GM12878 (cell line): Measurements from ENCODE around the gene PARG. TPM values are rescaled to one million over a fixed set of nuclear protein-coding genes. Genes with fewer than 3 reads are reported as not detected.

ENCODE experiments used
- ATAC-seq: fragments of 200-7000 bp; cut with Tn5 transposase; 3 replicates; pipeline ENCODE4 v1.9.1; 2020; ENCODE audit warnings: mild to moderate bottlenecking, moderate library complexity
- BruUV-seq: library from RNA; stranded (reverse); fragments of 400-500 nt; replicated peaks from 2 replicates; lab custom pipeline; 2021; lab: Mats Ljungman, UMichigan
- CTCF ChIA-PET: fragments of 300-600 bp; sonication (Branson Sonifier 250); formaldehyde crosslinking; extraction: SDS; loops from one replicate; lab custom pipeline; 2021; ENCODE audit warnings: inconsistent platforms; lab: Yijun Ruan, JAX
- POLR2A ChIA-PET: fragments of 350-600 bp; formaldehyde crosslinking; extraction: SDS; loops from one replicate; lab custom pipeline; 2021; ENCODE audit warnings: inconsistent platforms; lab: Charles Lee
- RAD21 ChIA-PET: fragments of 300-600 bp; sonication (Branson Sonifier 250); formaldehyde crosslinking; loops from one replicate; lab custom pipeline; 2023; ENCODE audit warnings: antibody characterized with exemption; ENCODE audit not compliant: unreplicated experiment; lab: Charles Lee
- SMC1A ChIA-PET: fragments of 300-600 bp; sonication (Branson Sonifier 250); formaldehyde crosslinking; loops from one replicate; lab custom pipeline; 2023; ENCODE audit not compliant: unreplicated experiment, uncharacterized antibody; lab: Charles Lee
- DNase-seq: peaks from one replicate; pipeline ENCODE4 v3.0.0-alpha.2; 2011; ENCODE audit warnings: low read depth, low spot score
- FAIRE-seq: peaks from 3 replicates; lab custom pipeline; 2011; peaks lifted over from hg19 to GRCh38; lab: Jason Lieb, UNC
- H2AFZ ChIP-seq: 2 replicates; pipeline ENCODE4 v1.6.0; 2011; ENCODE audit warnings: low read depth, low read length, control low read depth; ENCODE audit not compliant: control insufficient read depth
- H3K27ac ChIP-seq: 2 replicates; pipeline ENCODE4 v1.5.1; 2011; ENCODE audit warnings: control low read depth; ENCODE audit not compliant: control insufficient read depth, insufficient read depth
- H3K27me3 ChIP-seq, 2 experiments: replicated peaks in 1 of 2; 2 replicates each; pipeline versions ENCODE4 v1.6.0 to v1.6.1; 2011; ENCODE audit warnings: low read length in 1 of 2; ENCODE audit not compliant: control insufficient read depth in 2 of 2, insufficient read depth in 2 of 2
- H3K36me3 ChIP-seq, 2 experiments: 2 replicates each; pipeline ENCODE4 v1.5.1; 2011; ENCODE audit warnings: low read length in 1 of 2; ENCODE audit not compliant: control insufficient read depth in 2 of 2, insufficient read depth in 2 of 2
- H3K4me1 ChIP-seq: 2 replicates; pipeline ENCODE4 v1.6.1; 2011; ENCODE audit warnings: mild to moderate bottlenecking, low read length, moderate library complexity, mixed read lengths; ENCODE audit not compliant: control insufficient read depth, insufficient read depth
- H3K4me2 ChIP-seq: 2 replicates; pipeline ENCODE4 v1.6.0; 2011; ENCODE audit warnings: control low read depth; ENCODE audit not compliant: control insufficient read depth, insufficient read depth
- H3K4me3 ChIP-seq: fragments of 200-600 bp; sonication (generic); 2 replicates; pipeline ENCODE4 v1.5.1; 2016
- H3K79me2 ChIP-seq: 2 replicates; pipeline ENCODE4 v1.6.0; 2011; ENCODE audit warnings: low read length; ENCODE audit not compliant: control insufficient read depth, insufficient read depth
- H3K9ac ChIP-seq: 2 replicates; pipeline ENCODE4 v1.8.0; 2011; ENCODE audit warnings: low read length, control low read depth, mixed read lengths; ENCODE audit not compliant: control insufficient read depth, insufficient read depth
- H3K9me3 ChIP-seq: replicated peaks from 3 replicates; pipeline ENCODE4 v1.5.1; 2011; ENCODE audit warnings: mild to moderate bottlenecking, low read length; ENCODE audit not compliant: control insufficient read depth, insufficient read depth
- H4K20me1 ChIP-seq: 2 replicates; pipeline ENCODE4 v1.6.0; 2011; ENCODE audit not compliant: control insufficient read depth, insufficient read depth
- HDGF ChIP-seq: fragments of 450-650 bp; IDR thresholded peaks from 2 replicates; pipeline ENCODE4 v1.6.1; 2016; ENCODE audit warnings: antibody characterized with exemption
- NFYA ChIP-seq: IDR thresholded peaks from 2 replicates; pipeline ENCODE4 v1.6.1; 2011; ENCODE audit warnings: low read depth, mild to moderate bottlenecking, low read length, improper control_type of control experiment, borderline replicate concordance
- NRF1 ChIP-seq: conservative IDR thresholded peaks from 2 replicates; pipeline ENCODE4 v1.6.1; 2011; ENCODE audit warnings: mild to moderate bottlenecking, low read depth, low read length, improper control_type of control experiment
- RUNX3 ChIP-seq: IDR thresholded peaks from 2 replicates; pipeline ENCODE4 v1.6.1; 2012; ENCODE audit warnings: low read length, inconsistent platforms
- WGBS: methylation state at CpG from one replicate; pipeline ENCODE4 v1.1.6; 2016; ENCODE audit warnings: low lambda C conversion rate; ENCODE audit not compliant: insufficient replicate concordance, insufficient coverage; ENCODE audit errors: missing lambda C conversion rate; 5-methylcytosine and 5-hydroxymethylcytosine counted together
- in situ Hi-C: fragments of 300-500 bp; cut with MboI; formaldehyde crosslinking; loops from 9 replicates; pipeline ENCODE4 v1.14.3; 2018; ENCODE audit warnings: mixed read lengths
- intact Hi-C: fragments of 100-400 bp; cut with micrococcal nuclease; formaldehyde crosslinking; loops from one replicate; pipeline ENCODE4 v1.14.2; 2022; ENCODE audit not compliant: unreplicated experiment
- polyA plus RNA-seq, 11 experiments: library from polyadenylated mRNA; depleted of rRNA in 4 of 11; unstranded in 6 of 11; stranded (reverse) in 5 of 11; fragments of >200 nt; fragmentation: Nextera tagmentation in 4 of 11; fragmentation: Illumina TruSeq in 1 of 11; extraction: Ambion mirVana in 4 of 11; extraction: Trizol in 1 of 11; gene quantifications; 1 replicate in 1 of 11; 2 replicates in 10 of 11; pipeline versions ENCODE4 v1.2.1 to v1.2.3, GENCODE V29; 2011 to 2016; ENCODE audit warnings: inconsistent platforms in 2 of 11, missing spikeins in 2 of 11, low read depth in 1 of 11
- total RNA-seq, 4 experiments: library from RNA; depleted of rRNA in 3 of 4; stranded (reverse); fragments of >200 nt in 3 of 4; fragmentation: Illumina TruSeq in 1 of 4; extraction: Trizol in 1 of 4; gene quantifications; 2 replicates each; pipeline versions ENCODE4 v1.2.1 to v1.2.3, GENCODE V29; 2013 to 2021

Gene PARG
- total and polyA plus RNA-seq, 10 of the 15 experiments (the other 5 are each of a cell fraction or from before 2014, with no cell fraction given): 4.8 to 35.4 (median 21.9) TPM

GRCh38 chr10:49833168-49833567 is 108.7 kb downstream of the PARG start:
- RAD21 ChIA-PET: no interaction called here
- CTCF ChIA-PET: interaction anchor here (0.9 kb wide), 1 partner anchor 9 kb away, joined by 4 read pairs; no protein-coding TSS in a partner anchor
- POLR2A ChIA-PET: no interaction called here
- H3K4me1 ChIP-seq: peaks cover 4% of the 10 kb centered on the region
- peaks cover 2 to 4% of the 10 kb centered on the region in 2 experiments; a peak in 3 of 4 replicates for H3K36me3 ChIP-seq
- no peak overlapping the region for H3K9ac ChIP-seq
- ATAC-seq (no peak), DNase-seq (no peak), FAIRE-seq (no peak)
- no peak overlapping the region for H3K4me3 ChIP-seq
- TF ChIP-seq RUNX3: no peak
- no peaks in the 10 kb centered on the region for H3K27me3 ChIP-seq
- in situ Hi-C loops (no loop called here), intact Hi-C loops (no loop called here)
- no peak overlapping the region for H3K4me2 ChIP-seq
- no peak overlapping the region for H2AFZ ChIP-seq
- no peaks in the 10 kb centered on the region for H3K79me2 ChIP-seq
- H3K27ac ChIP-seq: no peak overlapping the region
- BruUV-seq: no TSS peak
- SMC1A ChIA-PET: no interaction called here
- H3K9me3 ChIP-seq: no peaks in the 10 kb centered on the region
- no peaks in the 10 kb centered on the region for H4K20me1 ChIP-seq

- ChIA-PET SMC1A (no interaction called here), CTCF (interaction anchor here (1.4 kb wide), 1 partner anchor 10 kb away, joined by 3 read pairs; no protein-coding TSS in a partner anchor), RAD21 (no interaction called here), POLR2A (no interaction called here)
- Histone ChIP-seq H3K36me3 (peaks cover 2 to 4% of the 10 kb centered on the region in 2 experiments; a peak in 3 of 4 replicates), H3K9ac (no peak overlapping the region), H4K20me1 (no peaks in the 10 kb centered on the region), H3K79me2 (no peaks in the 10 kb centered on the region), H3K9me3 (no peaks in the 10 kb centered on the region; the same call in 2 of the 3 replicates), H3K27ac (no peak overlapping the region), H3K4me2 (no peak overlapping the region)
- in situ Hi-C loops: no loop called here
- 82% methylated on average over 8 of the region's 8 CpGs for WGBS
- no peak for ATAC-seq
- intact Hi-C loops: no loop called here
- no TSS peak for BruUV-seq
- TF ChIP-seq HDGF (no peak), NRF1 (no peak), NFYA (no peak)
- TF ChIP-seq, all 136 proteins: peak for 0
- Histone ChIP-seq H3K4me1 (peaks cover 8% of the 10 kb centered on the region), H3K27me3 (no peaks in the 10 kb centered on the region), H3K4me3 (no peak overlapping the region), H2AFZ (no peak overlapping the region)
- DNase-seq (no peak), FAIRE-seq (no peak)
Observed at GRCh38 chr10:49831352-49832035, 110.3 kb downstream of the PARG start.
